H9 (cell line): ENCODE measurements around the gene RNU5B-1. TPM values are rescaled to one million over a fixed set of nuclear protein-coding genes. Genes with fewer than 3 reads are reported as not detected.

ENCODE experiments used
- DNase-seq: peaks from one replicate; pipeline ENCODE4 v3.0.0-alpha.2; 2017
- H2AFZ ChIP-seq: one replicate; pipeline ENCODE4 v1.6.1; 2013; ENCODE audit warnings: mild to moderate bottlenecking, low read length, control low read depth, moderate library complexity
- H2AK5ac ChIP-seq: 2 replicates; pipeline ENCODE4 v1.6.1; 2013; ENCODE audit warnings: low read length, control low read depth, mixed read lengths; ENCODE audit not compliant: insufficient read length
- H2BK120ac ChIP-seq: one replicate; pipeline ENCODE4 v1.6.1; 2013; ENCODE audit warnings: low read depth, mild to moderate bottlenecking, low read length, control low read depth, inconsistent platforms; ENCODE audit not compliant: poor library complexity, severe bottlenecking
- H2BK12ac ChIP-seq: 2 replicates; pipeline ENCODE4 v1.6.1; 2013; ENCODE audit warnings: low read length, control low read depth, mixed read lengths, low read depth; ENCODE audit not compliant: insufficient read length
- H2BK15ac ChIP-seq: 2 replicates; pipeline ENCODE4 v1.6.1; 2013; ENCODE audit warnings: low read depth, low read length, control low read depth
- H2BK20ac ChIP-seq: one replicate; pipeline ENCODE4 v1.6.1; 2013; ENCODE audit warnings: low read depth, mild to moderate bottlenecking, low read length, control low read depth, inconsistent platforms; ENCODE audit not compliant: poor library complexity, severe bottlenecking
- H2BK5ac ChIP-seq: 2 replicates; pipeline ENCODE4 v1.6.1; 2013; ENCODE audit warnings: low read length, control low read depth, mixed read lengths; ENCODE audit not compliant: insufficient read length
- H3K14ac ChIP-seq: 2 replicates; pipeline ENCODE4 v1.6.1; 2013; ENCODE audit warnings: low read length, control low read depth; ENCODE audit not compliant: insufficient read depth
- H3K18ac ChIP-seq: 2 replicates; pipeline ENCODE4 v1.6.1; 2013; ENCODE audit warnings: low read depth, mild to moderate bottlenecking, mixed read lengths, low read length, control low read depth; ENCODE audit not compliant: insufficient read length
- H3K23ac ChIP-seq: 2 replicates; pipeline ENCODE4 v1.6.1; 2013; ENCODE audit warnings: low read length, control low read depth, mixed read lengths, low read depth; ENCODE audit not compliant: insufficient read length
- H3K23me2 ChIP-seq: 2 replicates; pipeline ENCODE4 v1.6.1; 2013; ENCODE audit warnings: low read depth, mild to moderate bottlenecking, mixed read lengths, low read length, control low read depth; ENCODE audit not compliant: insufficient read length, poor library complexity, severe bottlenecking
- H3K27ac ChIP-seq: 2 replicates; pipeline ENCODE4 v1.5.1; 2013; ENCODE audit warnings: low read length, control low read depth, mixed read lengths, low read depth; ENCODE audit not compliant: insufficient read length
- H3K27me3 ChIP-seq: 2 replicates; pipeline ENCODE4 v1.6.1; 2013; ENCODE audit warnings: low read length, control low read depth, inconsistent platforms; ENCODE audit not compliant: insufficient read depth
- H3K4ac ChIP-seq: 2 replicates; pipeline ENCODE4 v1.6.1; 2013; ENCODE audit warnings: low read depth, mild to moderate bottlenecking, control low read depth, inconsistent platforms, low read length, moderate library complexity
- H3K4me1 ChIP-seq: 2 replicates; pipeline ENCODE4 v1.6.1; 2013; ENCODE audit warnings: low read length, control low read depth, inconsistent platforms; ENCODE audit not compliant: insufficient read depth
- H3K4me2 ChIP-seq: 2 replicates; pipeline ENCODE4 v1.6.1; 2013; ENCODE audit warnings: low read length, control low read depth, mixed read lengths; ENCODE audit not compliant: insufficient read length, insufficient read depth
- H3K56ac ChIP-seq: 2 replicates; pipeline ENCODE4 v1.6.1; 2013; ENCODE audit warnings: low read depth, mild to moderate bottlenecking, mixed read lengths, low read length, control low read depth; ENCODE audit not compliant: insufficient read length
- H3K79me1 ChIP-seq: 2 replicates; pipeline ENCODE4 v1.6.1; 2013; ENCODE audit warnings: low read depth, mild to moderate bottlenecking, moderate library complexity, low read length, control low read depth, inconsistent platforms; ENCODE audit not compliant: insufficient read depth, poor library complexity, severe bottlenecking
- H3K79me2 ChIP-seq: 2 replicates; pipeline ENCODE4 v1.6.1; 2013; ENCODE audit warnings: low read length, control low read depth, inconsistent platforms; ENCODE audit not compliant: insufficient read depth
- H3K9ac ChIP-seq: 2 replicates; pipeline ENCODE4 v1.6.1; 2013; ENCODE audit warnings: low read length, control low read depth, mixed read lengths; ENCODE audit not compliant: insufficient read length; ENCODE audit errors: extremely low read depth
- H3K9me3 ChIP-seq: one replicate; pipeline ENCODE4 v1.6.1; 2013; ENCODE audit warnings: low read depth, low read length, inconsistent platforms; ENCODE audit not compliant: control insufficient read depth
- H3T11ph ChIP-seq: one replicate; pipeline ENCODE4 v1.6.1; 2013; ENCODE audit warnings: mild to moderate bottlenecking, low read length, control low read depth, inconsistent platforms
- H4K20me1 ChIP-seq: one replicate; pipeline ENCODE4 v1.6.1; 2013; ENCODE audit not compliant: control insufficient read depth, insufficient read length, insufficient read depth
- H4K5ac ChIP-seq: 2 replicates; pipeline ENCODE4 v1.6.1; 2013; ENCODE audit warnings: low read depth, mild to moderate bottlenecking, mixed read lengths, low read length, control low read depth; ENCODE audit not compliant: insufficient read length
- H4K8ac ChIP-seq: replicated peaks from 2 replicates; pipeline ENCODE4 v1.6.1; 2013; ENCODE audit warnings: low read length, control low read depth, mixed read lengths, low read depth; ENCODE audit not compliant: insufficient read length
- H4K91ac ChIP-seq: 2 replicates; pipeline ENCODE4 v1.6.1; 2013; ENCODE audit warnings: low read depth, mild to moderate bottlenecking, moderate library complexity, mixed read lengths, low read length, control low read depth; ENCODE audit not compliant: insufficient read length
- H3K27ac Mint-ChIP-seq, 3 experiments: 2 replicates in 2 of 3; 3 replicates in 1 of 3; pipeline ENCODE4 v1.8.0; 2020 to 2021; ENCODE audit warnings: mixed read lengths in 3 of 3, mild to moderate bottlenecking in 1 of 3, moderate library complexity in 1 of 3
- H3K27me3 Mint-ChIP-seq: 2 replicates; pipeline ENCODE4 v1.8.0; 2021; ENCODE audit warnings: low read depth, mild to moderate bottlenecking, moderate library complexity, mixed read lengths
- H3K36me3 Mint-ChIP-seq, 3 experiments: 2 replicates in 2 of 3; 3 replicates in 1 of 3; pipeline ENCODE4 v1.8.0; 2020 to 2021; ENCODE audit warnings: low read depth in 3 of 3, mixed read lengths in 3 of 3; ENCODE audit not compliant: insufficient read depth in 1 of 3
- H3K4me1 Mint-ChIP-seq, 2 experiments: 2 replicates each; pipeline ENCODE4 v1.8.0; 2020; ENCODE audit warnings: mixed read lengths in 2 of 2
- H3K4me3 Mint-ChIP-seq, 2 experiments: 2 replicates in 1 of 2; 3 replicates in 1 of 2; pipeline ENCODE4 v1.8.0; 2020 to 2021; ENCODE audit warnings: mild to moderate bottlenecking in 2 of 2, mixed read lengths in 2 of 2, moderate library complexity in 1 of 2
- H3K9me3 Mint-ChIP-seq, 2 experiments: 2 replicates in 1 of 2; 3 replicates in 1 of 2; pipeline ENCODE4 v1.8.0; 2020; ENCODE audit warnings: mild to moderate bottlenecking in 2 of 2, mixed read lengths in 2 of 2, moderate library complexity in 1 of 2
- CTCF ChIP-seq: fragments of 200-600 bp; sonication (generic); conservative IDR thresholded peaks from 3 replicates; pipeline ENCODE4 v1.8.0; 2021; ENCODE audit warnings: antibody characterized with exemption, mild to moderate bottlenecking
- WGBS: extraction: QIAGEN DNeasy Blood & Tissue Kit; methylation state at CpG from one replicate; pipeline ENCODE4 v1.1.7; 2013; ENCODE audit warnings: missing lambda C conversion rate, low lambda C conversion rate, mixed read lengths; ENCODE audit not compliant: insufficient read length; ENCODE audit errors: extremely low coverage; 5-methylcytosine and 5-hydroxymethylcytosine counted together
- total RNA-seq: library from RNA; stranded (reverse); gene quantifications from 2 replicates; pipeline ENCODE4 v1.2.1, GENCODE V29; 2021

RNU5B-1 gene
- total RNA-seq, 1 experiment from 2014 or later: not detected

- no peak overlapping the region for H2AFZ ChIP-seq
- no peak overlapping the region for H2BK120ac ChIP-seq
- no peak overlapping the region for H3K27ac ChIP-seq
- WGBS: no CpG with 5 or more reads among the region's 5 CpGs
- Mint-ChIP-seq H3K4me3 (no peak overlapping the region; a peak in 1 of 5 replicates), H3K27me3 (no peaks in the 10 kb centered on the region), H3K27ac (no peak overlapping the region), H3K36me3 (no peaks in the 10 kb centered on the region), H3K4me1 (peaks cover 3 to 10% of the 10 kb centered on the region in 2 experiments), H3K9me3 (no peaks in the 10 kb centered on the region)
- peak; percentile 98 for TF ChIP-seq CTCF
- no peak overlapping the region for H3K14ac ChIP-seq
- H3K4me1 ChIP-seq: no peaks in the 10 kb centered on the region
- H3T11ph ChIP-seq: no peak overlapping the region
- H3K9ac ChIP-seq: no peak overlapping the region
- no peaks in the 10 kb centered on the region for H3K27me3 ChIP-seq
- no peak overlapping the region for H4K5ac ChIP-seq
- no peaks in the 10 kb centered on the region for H3K79me1 ChIP-seq
- no peaks in the 10 kb centered on the region for H3K23me2 ChIP-seq
- no peak overlapping the region for H2BK15ac ChIP-seq
- no peak overlapping the region for H2BK20ac ChIP-seq
- no peaks in the 10 kb centered on the region for H3K9me3 ChIP-seq
- no peak overlapping the region for H3K18ac ChIP-seq
- H2BK5ac ChIP-seq: no peak overlapping the region
- peak; percentile 88 for DNase-seq
- H4K20me1 ChIP-seq: no peaks in the 10 kb centered on the region
- no peak overlapping the region for H2BK12ac ChIP-seq
- H3K4me2 ChIP-seq: no peak overlapping the region
- no peaks in the 10 kb centered on the region for H3K79me2 ChIP-seq
- no peak overlapping the region for H3K56ac ChIP-seq
- no peak overlapping the region for H3K4ac ChIP-seq
- no peak overlapping the region for H3K23ac ChIP-seq
- no peak overlapping the region for H4K8ac ChIP-seq
- H4K91ac ChIP-seq: no peak overlapping the region
- no peak overlapping the region for H2AK5ac ChIP-seq
Observed at GRCh38 chr15:65318870-65319356, 14.4 kb downstream of the RNU5B-1 start.
